Measurements from ENCODE around the gene PTGER3. TPM values are rescaled to one million over a fixed set of nuclear protein-coding genes. Genes with fewer than 3 reads are reported as not detected.

The PTGER3 gene
- total RNA-seq (ENCODE audit: unreplicated experiment) = 0.29 TPM
- long read RNA-seq = 0 reads

GRCh38 chr1:71047635-71048607 lies at the start of gene PTGER3:
PTGER3 (minus strand) TSS chr1:71047816; CDS start chr1:71047577, 239 bp downstream.
- Mint-ChIP-seq H3K36me3 (ENCODE audit: unreplicated experiment) (no peaks in the 10 kb centered on the region), H3K27me3 (ENCODE audit: unreplicated experiment) (peaks cover 12% of the 10 kb centered on the region), H3K9me3 (ENCODE audit: unreplicated experiment) (no peaks in the 10 kb centered on the region), H3K27ac (ENCODE audit: unreplicated experiment) (no peak within 1 kb of the TSS), H3K4me3 (ENCODE audit: unreplicated experiment) (peak within 1 kb of the TSS; percentile 87), H3K4me1 (ENCODE audit: low read depth, unreplicated experiment) (no peaks in the 10 kb centered on the region)
- DNase-seq = peak; percentile 68
- no peak for TF ChIP-seq CTCF (IDR thresholded peaks at IDR 0.05; ENCODE audit: partially characterized antibody, unreplicated experiment)

GRCh38 chr1:71094913-71095312 lies 47.3 kb upstream of the PTGER3 start:
- Mint-ChIP-seq H3K27ac (ENCODE audit: unreplicated experiment) (no peak overlapping the region), H3K4me1 (ENCODE audit: low read depth, unreplicated experiment) (peaks cover 8% of the 10 kb centered on the region), H3K4me3 (ENCODE audit: unreplicated experiment) (no peak overlapping the region), H3K27me3 (ENCODE audit: unreplicated experiment) (no peaks in the 10 kb centered on the region), H3K36me3 (ENCODE audit: unreplicated experiment) (no peaks in the 10 kb centered on the region), H3K9me3 (ENCODE audit: unreplicated experiment) (no peaks in the 10 kb centered on the region)
- no peak for DNase-seq
- no peak for TF ChIP-seq CTCF (IDR thresholded peaks at IDR 0.05; ENCODE audit: partially characterized antibody, unreplicated experiment)

GRCh38 chr1:71093938-71094337 lies 46.3 kb upstream of the PTGER3 start:
- Mint-ChIP-seq H3K27me3 (ENCODE audit: unreplicated experiment) (no peaks in the 10 kb centered on the region), H3K36me3 (ENCODE audit: unreplicated experiment) (no peaks in the 10 kb centered on the region), H3K27ac (ENCODE audit: unreplicated experiment) (no peak overlapping the region), H3K9me3 (ENCODE audit: unreplicated experiment) (no peaks in the 10 kb centered on the region), H3K4me1 (ENCODE audit: low read depth, unreplicated experiment) (peaks cover 3% of the 10 kb centered on the region), H3K4me3 (ENCODE audit: unreplicated experiment) (no peak overlapping the region)
- peak; percentile 31 for TF ChIP-seq CTCF (IDR thresholded peaks at IDR 0.05; ENCODE audit: partially characterized antibody, unreplicated experiment)
- no peak for DNase-seq

GRCh38 chr1:71089536-71090270 lies 42.1 kb upstream of the PTGER3 start:
- no peaks in the 10 kb centered on the region for H3K4me1 Mint-ChIP-seq (ENCODE audit: low read depth, unreplicated experiment)
- DNase-seq = no peak
- H3K9me3 Mint-ChIP-seq (ENCODE audit: unreplicated experiment) = no peaks in the 10 kb centered on the region
- no peak for TF ChIP-seq CTCF (IDR thresholded peaks at IDR 0.05; ENCODE audit: partially characterized antibody, unreplicated experiment)
- H3K27me3 Mint-ChIP-seq (ENCODE audit: unreplicated experiment) = no peaks in the 10 kb centered on the region
- H3K27ac Mint-ChIP-seq (ENCODE audit: unreplicated experiment) = no peak overlapping the region
- H3K36me3 Mint-ChIP-seq (ENCODE audit: unreplicated experiment) = no peaks in the 10 kb centered on the region
- no peak overlapping the region for H3K4me3 Mint-ChIP-seq (ENCODE audit: unreplicated experiment)

Measured in glutamatergic neuron (in vitro differentiated cells).